T-helper 2 cell (primary cell): ENCODE data around the gene NTNG2.

ENCODE experiments used
- DNase-seq, 5 experiments: peaks; one replicate each; pipeline versions ENCODE4 v3.0.0 to v3.0.0-alpha.2; 2012 to 2022

The NTNG2 gene

DNA sequence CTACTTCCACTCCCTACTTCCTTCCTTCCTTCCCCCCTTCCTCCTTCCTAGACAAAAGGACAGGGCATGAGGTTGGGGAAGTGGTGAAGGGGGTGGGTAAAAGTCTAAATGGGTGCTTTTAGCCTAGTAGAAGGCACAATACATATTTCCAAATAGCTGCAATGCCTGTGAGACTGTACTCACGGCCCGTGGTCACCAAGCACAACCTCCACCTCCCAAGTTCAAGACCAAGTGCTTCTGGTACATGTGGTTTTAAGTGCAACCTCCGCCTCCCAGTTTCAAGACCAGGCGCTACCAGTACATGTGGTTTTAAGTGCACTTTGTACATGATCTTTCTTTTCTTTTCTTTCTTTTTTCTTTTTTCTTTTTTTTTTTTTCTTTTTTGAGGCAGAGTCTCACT, 14.5 kb upstream of the NTNG2 start:
- DNase-seq, result peak in 1 of 5 experiments; percentile 79

DNA sequence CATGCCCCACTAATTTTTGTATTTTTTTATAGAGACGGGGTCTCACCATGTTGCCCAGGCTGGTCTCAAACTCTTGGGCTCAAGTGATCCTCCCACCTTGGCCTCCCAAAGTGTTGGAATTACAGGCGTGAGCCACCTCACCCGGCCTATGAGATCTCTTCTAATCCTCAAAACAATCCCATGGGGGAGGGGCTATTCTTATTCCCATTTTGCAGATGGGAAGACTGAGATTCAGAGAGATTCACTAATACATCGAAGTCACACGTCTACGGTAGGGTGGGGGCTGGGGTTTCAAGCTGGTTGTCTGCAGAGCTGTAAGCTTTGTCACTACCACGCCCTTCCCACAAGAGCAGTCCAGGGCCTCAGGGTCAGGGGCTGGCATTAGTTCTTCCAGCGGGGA, 14.0 kb upstream of the NTNG2 start:
- DNase-seq, result no peak

DNA sequence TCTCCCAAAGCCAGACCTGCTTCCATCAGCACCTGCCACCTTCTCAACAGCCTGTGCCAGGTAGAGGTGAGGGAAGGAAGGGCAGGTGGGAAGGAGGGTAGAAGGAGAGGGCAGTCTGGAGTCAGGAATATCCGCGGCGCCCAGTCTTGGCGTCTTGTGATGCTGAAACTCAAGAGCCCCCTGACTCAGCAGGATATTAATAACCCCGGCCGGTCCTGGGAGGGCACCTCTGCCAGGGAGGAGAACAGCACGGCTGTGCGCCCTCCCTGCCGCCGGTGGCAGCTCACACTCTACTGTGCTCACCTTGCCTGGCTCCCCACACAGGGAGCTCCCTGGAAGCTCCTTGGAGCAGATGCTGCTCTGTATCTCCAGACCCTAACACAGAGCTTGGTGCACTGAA, 11.6 kb upstream of the NTNG2 start:
- DNase-seq, result no peak

DNA sequence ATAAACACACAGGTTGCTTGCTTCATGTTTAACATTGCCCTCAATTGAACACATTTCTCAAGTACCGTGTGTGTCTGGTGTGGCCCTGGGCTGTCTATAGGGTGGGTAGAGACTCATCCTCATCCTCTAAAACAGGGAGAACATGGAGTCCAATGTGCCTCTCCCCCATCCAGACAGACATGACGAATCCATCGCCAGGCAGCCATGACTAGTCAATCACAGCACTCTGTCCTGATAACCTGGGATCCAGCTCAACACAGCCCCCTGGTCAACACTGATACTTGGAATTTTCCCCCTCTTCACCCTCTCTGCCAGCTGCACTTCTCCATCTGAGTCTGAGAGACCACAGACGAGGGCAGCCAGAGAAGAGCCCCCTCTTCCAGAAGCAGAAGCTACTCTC, 10.7 kb upstream of the NTNG2 start:
- DNase-seq, result no peak

DNA sequence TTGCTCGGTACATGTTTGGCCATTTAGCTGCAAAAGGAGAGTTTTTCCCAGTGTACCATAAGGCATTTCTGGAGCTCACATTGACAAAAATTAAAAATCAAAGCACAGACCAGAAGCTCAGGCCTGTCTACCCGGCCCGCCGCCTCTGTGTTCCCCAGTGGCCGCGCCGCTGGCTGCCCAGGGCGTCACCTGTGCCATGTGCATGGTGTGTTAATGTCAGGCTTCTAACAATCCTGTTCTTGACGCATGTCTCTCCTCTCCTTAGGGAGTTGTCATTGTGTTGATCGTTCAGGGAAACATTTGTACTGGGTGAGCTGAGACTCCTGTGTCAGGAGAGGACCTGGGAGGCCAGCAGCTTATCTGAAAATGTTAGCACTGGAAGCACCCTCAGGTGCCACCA, 9.6 kb upstream of the NTNG2 start:
- no peak for DNase-seq

GRCh38 chr9:132154863-132155567, 6.8 kb upstream of the NTNG2 start:
- no peak for DNase-seq

GRCh38 chr9:132155568-132155895, 6.3 kb upstream of the NTNG2 start:
- DNase-seq, result no peak

GRCh38 chr9:132156262-132156661, 5.6 kb upstream of the NTNG2 start:
- DNase-seq, result no peak

DNA sequence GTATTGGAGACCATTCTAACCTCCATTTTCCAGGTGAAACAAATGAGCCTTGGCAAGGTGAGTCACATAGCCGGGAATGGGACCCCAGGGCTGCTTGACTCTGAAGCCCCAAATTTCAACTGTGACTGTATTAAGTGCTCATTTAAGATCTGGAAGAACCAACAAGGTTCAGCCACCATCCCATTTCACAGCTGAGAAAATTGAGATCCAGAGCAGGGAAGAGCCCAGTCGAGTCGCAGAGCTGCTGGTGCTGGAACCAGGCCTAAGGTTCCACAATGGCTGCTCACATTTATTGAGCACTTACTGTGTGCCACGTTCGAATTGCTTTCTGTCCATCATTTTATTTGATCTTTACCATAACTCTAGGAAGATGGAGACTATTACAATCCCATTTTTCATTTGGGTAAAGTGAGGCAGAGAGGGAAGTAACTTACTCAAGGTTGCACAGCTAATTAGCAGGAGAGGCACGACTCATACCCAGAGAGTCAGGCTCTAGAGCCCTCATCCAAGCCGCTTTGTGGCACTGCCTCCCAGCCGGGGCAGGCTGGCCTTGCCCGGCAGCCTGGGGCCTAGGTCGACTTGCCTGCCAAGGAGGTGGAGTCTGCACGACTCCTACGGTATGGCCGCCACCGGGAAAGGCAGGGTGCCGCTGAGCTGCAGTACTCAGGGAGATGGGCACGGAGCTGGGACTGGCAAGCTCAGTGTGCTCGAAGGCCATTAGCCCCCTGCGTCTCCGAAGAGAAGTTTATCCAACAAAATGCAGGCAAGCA, 4.3 kb upstream of the NTNG2 start:
- DNase-seq, result no peak

GRCh38 chr9:132160802-132161742, 786 bp upstream of the NTNG2 start:
- DNase-seq, result peak in 4 of 5 experiments; percentile 23 to 92 (median 50)

- no peak for DNase-seq
These were observed 1.1 kb downstream of the NTNG2 start for GRCh38 chr9:132162764-132163456.

GRCh38 chr9:132163457-132163875, 1.6 kb downstream of the NTNG2 start:
- no peak for DNase-seq

DNA sequence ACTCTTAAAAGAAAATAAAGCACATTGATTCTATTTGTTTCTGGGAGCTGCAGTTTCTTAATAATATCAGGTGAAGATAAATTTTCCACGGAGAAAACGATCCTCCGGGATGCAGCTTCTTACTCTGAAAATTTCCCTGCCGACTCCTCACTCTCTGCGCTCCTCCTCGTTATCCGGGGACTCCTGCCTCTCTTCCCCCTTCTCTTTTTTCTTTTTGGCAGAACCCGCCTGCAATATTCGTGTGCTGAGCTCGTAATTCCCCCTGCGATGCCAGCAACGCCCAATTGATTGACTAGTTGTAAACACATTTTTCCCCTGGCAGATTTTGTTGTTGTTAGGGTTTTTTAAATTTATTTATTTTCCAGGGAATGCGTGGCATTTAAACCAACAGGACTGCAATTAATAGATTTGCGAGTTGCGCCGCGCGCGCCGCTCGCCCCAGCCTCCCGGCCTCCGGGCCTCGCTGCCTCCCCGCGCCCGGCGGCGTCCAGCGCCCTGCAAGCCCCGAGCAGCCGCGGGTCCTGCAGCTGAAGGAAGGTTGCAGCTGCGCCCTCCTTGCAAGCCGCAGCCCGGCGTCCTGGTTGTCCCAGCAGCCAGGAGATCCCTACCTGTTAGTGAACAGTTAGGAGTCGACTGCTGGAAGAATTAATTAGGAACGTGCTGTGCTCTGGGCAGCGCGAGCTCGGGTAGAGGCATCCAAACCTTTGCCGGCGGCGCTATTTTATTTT, 2.2 kb downstream of the NTNG2 start:
- no peak for DNase-seq

GRCh38 chr9:132164604-132165362, 2.9 kb downstream of the NTNG2 start:
- DNase-seq, result no peak

GRCh38 chr9:132166599-132166998, 4.7 kb downstream of the NTNG2 start:
- peak in 1 of 5 experiments; percentile 47 for DNase-seq

DNA sequence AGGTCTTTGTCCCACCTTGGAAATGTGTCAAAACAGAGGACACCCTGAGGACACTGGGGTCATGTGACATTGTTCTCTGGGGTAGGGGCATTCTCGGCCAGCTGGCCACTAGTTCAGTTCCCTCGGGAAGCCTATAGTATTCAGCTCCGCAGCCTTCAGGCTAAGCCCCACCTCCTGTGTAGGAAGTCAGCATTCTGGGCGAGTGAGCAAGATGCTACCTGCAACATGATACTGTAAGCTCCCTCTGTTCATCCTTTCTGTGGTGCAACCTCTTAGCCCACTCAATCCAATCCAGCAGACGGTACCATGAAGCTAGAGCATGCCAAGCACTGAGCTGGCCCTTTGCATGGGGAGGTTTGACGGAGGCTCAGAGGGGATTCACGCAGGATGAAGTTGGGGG, 5.3 kb downstream of the NTNG2 start:
- DNase-seq, result no peak

DNA sequence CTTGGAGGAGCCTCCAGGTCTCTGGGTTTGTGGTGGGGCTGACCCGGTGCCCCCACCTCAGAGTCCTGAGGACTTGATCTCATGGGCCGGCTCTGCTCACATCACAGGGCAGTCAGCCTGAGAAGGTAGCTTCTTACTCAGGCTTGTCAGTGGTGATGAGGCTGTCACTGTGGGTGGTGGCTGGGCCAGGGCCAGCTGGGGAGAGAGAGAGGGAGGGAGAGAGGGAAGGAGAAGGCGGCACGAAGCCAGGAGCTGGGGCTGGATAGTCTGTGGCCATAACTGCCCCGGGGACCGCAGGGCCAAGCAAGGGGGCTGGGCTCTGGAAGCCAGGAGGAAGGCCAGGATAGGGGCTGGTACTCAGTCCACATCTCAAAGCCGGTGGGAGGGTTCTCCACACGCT, 6.5 kb downstream of the NTNG2 start:
- no peak for DNase-seq

DNA sequence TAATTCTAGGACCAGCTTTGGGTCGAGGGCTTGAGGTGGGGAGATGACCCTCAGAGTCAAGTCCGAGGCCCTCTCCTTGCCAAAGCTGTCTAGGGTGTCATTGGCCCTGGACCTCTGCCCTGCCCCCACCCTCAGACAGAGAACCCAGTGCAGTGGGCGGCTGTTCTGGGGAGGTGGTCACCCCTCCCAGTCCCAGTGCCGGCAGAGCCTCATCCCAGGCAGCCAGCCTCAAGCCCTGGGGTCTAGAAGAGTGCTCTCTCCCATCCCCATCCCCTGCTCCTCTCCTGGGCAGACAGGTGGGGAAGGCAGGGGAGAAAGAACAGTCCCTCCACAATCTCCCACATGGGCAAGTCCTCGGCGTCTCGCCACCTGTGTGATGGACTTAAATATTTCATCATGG, 7.0 kb downstream of the NTNG2 start:
- DNase-seq, result no peak

DNA sequence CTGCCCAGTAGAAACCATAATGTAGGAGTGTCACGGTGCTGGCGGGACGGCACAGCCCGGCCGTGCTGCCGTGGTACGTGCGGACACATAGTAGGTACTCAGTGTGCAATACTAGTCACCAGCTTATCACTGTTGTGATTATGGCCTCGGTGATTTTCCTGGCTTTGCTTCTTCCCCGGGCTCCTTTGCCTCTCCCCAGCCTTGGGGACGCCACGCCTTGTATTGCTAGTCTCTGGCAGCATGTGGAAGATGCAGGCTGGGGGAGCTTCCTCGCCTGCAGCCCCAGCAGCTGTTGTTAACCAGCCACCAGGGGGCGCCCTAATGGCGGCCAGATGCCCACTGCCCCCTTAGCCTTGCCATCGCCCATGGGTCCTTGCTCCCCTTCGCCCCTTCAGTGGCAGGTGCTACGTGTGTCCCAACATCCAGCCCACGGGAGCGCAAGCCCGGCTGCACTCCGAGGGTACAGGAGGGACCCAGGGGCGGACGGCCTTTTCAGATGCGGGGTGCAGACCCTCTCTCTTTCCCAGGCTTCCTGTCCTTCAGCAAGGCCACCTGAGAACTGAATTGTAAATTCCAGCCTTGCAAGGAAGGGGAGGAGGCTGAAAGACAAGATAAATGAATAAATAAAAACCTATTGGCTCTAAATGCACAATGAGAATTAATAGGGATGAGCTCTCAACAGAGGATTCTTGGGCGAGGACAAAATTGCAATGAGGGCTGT, 8.0 kb downstream of the NTNG2 start:
- peak in 4 of 5 experiments; percentile 32 to 61 (median 44) for DNase-seq

- DNase-seq, result no peak
These were observed 9.8 kb downstream of the NTNG2 start for GRCh38 chr9:132171702-132172101.

DNA sequence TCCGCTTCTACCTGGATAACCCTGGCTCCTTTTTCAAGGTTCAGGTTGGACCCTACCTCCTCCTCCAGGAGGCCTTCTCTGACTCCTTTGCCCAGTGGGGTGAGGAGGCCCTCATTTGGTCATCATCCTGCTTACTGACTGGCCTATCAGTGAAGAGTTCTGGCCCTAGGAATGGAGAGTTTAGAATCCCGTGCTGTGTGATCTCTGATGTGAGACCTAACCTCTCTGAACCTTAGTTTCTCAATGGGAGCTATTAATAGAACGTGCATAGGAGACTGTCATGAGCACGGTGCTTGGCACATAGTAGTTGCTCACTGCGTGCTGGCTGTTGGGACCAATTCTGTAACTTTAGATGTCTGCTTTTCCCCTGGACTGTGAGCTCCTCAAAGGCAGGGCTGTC, 10.3 kb downstream of the NTNG2 start:
- no peak for DNase-seq
